Measurements from ENCODE around the gene RNF207. TPM values are rescaled to one million over a fixed set of nuclear protein-coding genes. Genes with fewer than 3 reads are reported as not detected.

Gene RNF207
- total and polyA plus RNA-seq, 2 donors (not counting 3 experiments of a cell fraction or from before 2014, with no cell fraction given), result 3.2 to 8.2 TPM

- Histone ChIP-seq H3K9me1 (replicated peaks; ENCODE audit: control insufficient read depth, extremely low read depth, insufficient read depth, low read length) (no peaks in the 10 kb centered on the region), H3K4me2 (ENCODE audit: insufficient read depth, low read length) (no peak overlapping the region), H3K36me3 (ENCODE audit: control insufficient read depth in 2 of 2, extremely low read depth in 1 of 2, insufficient read depth in 2 of 2, low read length in 2 of 2) (no peaks in the 10 kb centered on the region), H3K9ac (replicated peaks; ENCODE audit: extremely low read depth, insufficient read depth, low read length) (no peak overlapping the region), H3K9me3 (replicated peaks; ENCODE audit: control insufficient read depth, insufficient read depth, low read length) (no peaks in the 10 kb centered on the region), H3K4me1 (ENCODE audit: control insufficient read depth, extremely low read depth, insufficient read depth, low read length) (no peaks in the 10 kb centered on the region), H3K27me3 (ENCODE audit: control insufficient read depth in 2 of 2, insufficient read depth in 2 of 2, low read length in 2 of 2) (peaks cover 26 to 35% of the 10 kb centered on the region in 2 experiments), H3K27ac (ENCODE audit: insufficient read depth, low read depth, low read length) (no peak overlapping the region), H3K79me2 (ENCODE audit: control insufficient read depth, insufficient read depth, low read length) (no peaks in the 10 kb centered on the region), H3K4me3 (replicated peaks in 1 of 3; ENCODE audit: insufficient read depth in 1 of 3, low read depth in 1 of 3, low read length in 3 of 3) (no peak overlapping the region), H2AFZ (ENCODE audit: low read depth, low read length) (no peak overlapping the region), H4K20me1 (replicated peaks; ENCODE audit: control insufficient read depth, extremely low read depth, insufficient read depth, low read length) (no peaks in the 10 kb centered on the region)
- ChIA-PET CTCF (interaction anchor here (1.7 to 2.1 kb wide), 2 partner anchors 9 kb away, joined by 5 to 9 read pairs; no protein-coding TSS in a partner anchor), POLR2A (no interaction called here)
- BruUV-seq (replicated peaks), result no TSS peak
- intact Hi-C loops (cut with micrococcal nuclease), result no loop called here
- TF ChIP-seq GATA2 (IDR thresholded peaks at IDR 0.05; ENCODE audit: insufficient read depth, insufficient read length, low read depth, low read length), result no peak
- TF ChIP-seq JUN (IDR thresholded peaks at IDR 0.05; ENCODE audit: borderline replicate concordance, insufficient read depth, insufficient read length, low read depth), result no peak
- TF ChIP-seq MAX (IDR thresholded peaks at IDR 0.05; ENCODE audit: insufficient read depth, insufficient read length), result no peak
- TF ChIP-seq FOS (IDR thresholded peaks at IDR 0.05; ENCODE audit: borderline replicate concordance, insufficient read depth, low read length), result no peak
- no peak for TF ChIP-seq MYC (IDR thresholded peaks at IDR 0.05; ENCODE audit: low read depth, low read length)
- TF ChIP-seq EZH2 (IDR thresholded peaks at IDR 0.05; ENCODE audit: borderline replicate concordance, low read depth, low read length, severe bottlenecking), result no peak
- no peak for TF ChIP-seq POLR2A (IDR thresholded peaks at IDR 0.05; ENCODE audit: low read depth, low read length)
- no peak for TF ChIP-seq CTCF (IDR thresholded peaks at IDR 0.05; ENCODE audit: extremely low read depth in 1 of 2, insufficient read depth in 1 of 2, low read depth in 1 of 2, low read length in 2 of 2)
- TF ChIP-seq POLR2AphosphoS5 (IDR thresholded peaks at IDR 0.05; ENCODE audit: insufficient read depth, low read depth, low read length), result no peak
- dilution Hi-C loops (cut with MboI; ENCODE audit: extremely low pct_ligation_motif_present, low sequenced_read_pairs), result no loop called here
- DNase-seq (ENCODE audit: low read depth, low spot score), result no peak
- FAIRE-seq, result no peak
These were observed 29.1 kb upstream of the RNF207 start for GRCh38 chr1:6176779-6177178.

All from endothelial cell of umbilical vein (primary cell).